OCI-LY3 (cell line): ENCODE measurements around the gene SLC50A1.

Source experiments
- EZH2phosphoT487 ChIP-seq: fragments of 200-600 bp; shearing (Covaris generic); IDR thresholded peaks from 2 replicates; pipeline ENCODE4 v1.6.1; 2018; ENCODE audit warnings: antibody characterized with exemption, mixed run types, low read depth
- TF ChIP-seq, protein P1 (sequence below): fragments of 200-600, 300-600 bp; sonication (generic); IDR thresholded peaks from 2 replicates; pipeline ENCODE4 v1.5.1; 2014; ENCODE audit warnings: antibody characterized with exemption, low read length, low read depth

DNA sequence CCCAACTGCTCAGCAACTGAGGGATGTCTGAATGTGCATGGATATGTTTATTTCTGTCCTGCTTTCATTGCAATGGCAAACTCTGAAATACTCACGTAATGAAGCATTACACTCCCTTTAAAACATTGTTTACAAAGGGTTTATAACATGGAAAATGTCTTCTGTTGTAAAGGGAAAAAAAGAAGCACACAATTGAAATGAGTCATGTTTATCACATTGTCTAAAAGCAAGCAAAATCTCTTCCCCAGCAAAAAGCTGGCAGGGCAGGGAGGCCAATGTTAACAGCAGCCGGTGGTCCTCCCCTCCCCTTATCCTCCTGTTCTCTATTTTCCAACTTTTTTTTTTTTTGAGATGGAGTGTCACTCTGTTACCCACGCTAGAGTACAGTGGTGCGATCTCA lies 11.9 kb upstream of the SLC50A1 start:
- TF ChIP-seq, protein P1, sequence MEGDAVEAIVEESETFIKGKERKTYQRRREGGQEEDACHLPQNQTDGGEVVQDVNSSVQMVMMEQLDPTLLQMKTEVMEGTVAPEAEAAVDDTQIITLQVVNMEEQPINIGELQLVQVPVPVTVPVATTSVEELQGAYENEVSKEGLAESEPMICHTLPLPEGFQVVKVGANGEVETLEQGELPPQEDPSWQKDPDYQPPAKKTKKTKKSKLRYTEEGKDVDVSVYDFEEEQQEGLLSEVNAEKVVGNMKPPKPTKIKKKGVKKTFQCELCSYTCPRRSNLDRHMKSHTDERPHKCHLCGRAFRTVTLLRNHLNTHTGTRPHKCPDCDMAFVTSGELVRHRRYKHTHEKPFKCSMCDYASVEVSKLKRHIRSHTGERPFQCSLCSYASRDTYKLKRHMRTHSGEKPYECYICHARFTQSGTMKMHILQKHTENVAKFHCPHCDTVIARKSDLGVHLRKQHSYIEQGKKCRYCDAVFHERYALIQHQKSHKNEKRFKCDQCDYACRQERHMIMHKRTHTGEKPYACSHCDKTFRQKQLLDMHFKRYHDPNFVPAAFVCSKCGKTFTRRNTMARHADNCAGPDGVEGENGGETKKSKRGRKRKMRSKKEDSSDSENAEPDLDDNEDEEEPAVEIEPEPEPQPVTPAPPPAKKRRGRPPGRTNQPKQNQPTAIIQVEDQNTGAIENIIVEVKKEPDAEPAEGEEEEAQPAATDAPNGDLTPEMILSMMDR: no peak
- no peak for TF ChIP-seq EZH2phosphoT487
